Measurements from ENCODE around the gene GRIP2. TPM values are rescaled to one million over a fixed set of nuclear protein-coding genes. Genes with fewer than 3 reads are reported as not detected.

GRIP2 gene
- total and polyA plus RNA-seq, 9 of the 15 experiments (the other 6 are each of a cell fraction or from before 2014, with no cell fraction given), result 0.01 TPM; not detected in 7

GRCh38 chr3:14537590-14538450 lies 2.3 kb downstream of the GRIP2 start (continued):
- TF ChIP-seq, protein P1, sequence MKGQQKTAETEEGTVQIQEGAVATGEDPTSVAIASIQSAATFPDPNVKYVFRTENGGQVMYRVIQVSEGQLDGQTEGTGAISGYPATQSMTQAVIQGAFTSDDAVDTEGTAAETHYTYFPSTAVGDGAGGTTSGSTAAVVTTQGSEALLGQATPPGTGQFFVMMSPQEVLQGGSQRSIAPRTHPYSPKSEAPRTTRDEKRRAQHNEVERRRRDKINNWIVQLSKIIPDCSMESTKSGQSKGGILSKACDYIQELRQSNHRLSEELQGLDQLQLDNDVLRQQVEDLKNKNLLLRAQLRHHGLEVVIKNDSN (CRISPR knock-in tag; IDR thresholded peaks at IDR 0.05), result peak; percentile 97
- TF ChIP-seq ZNF717 (CRISPR knock-in tag; IDR thresholded peaks at IDR 0.05), result no peak
- TF ChIP-seq ZNF507 (tag; conservative IDR thresholded peaks at IDR 0.05), result no peak

GRCh38 chr3:14536837-14537589 lies 3.1 kb downstream of the GRIP2 start:
- no peak overlapping the region for H3K4me2 ChIP-seq (ENCODE audit: insufficient read depth, low read length)
- no peak overlapping the region for H2AFZ ChIP-seq (ENCODE audit: low read depth, low read length)
- 67% methylated on average over 12 of the region's 12 CpGs for WGBS (ENCODE audit: insufficient coverage, low coverage, missing lambda C conversion rate)
- POLR2A ChIA-PET, result no interaction called here
- peaks cover 11 to 22% of the 10 kb centered on the region in 2 experiments for H3K4me1 ChIP-seq (replicated peaks in 1 of 2; ENCODE audit: control insufficient read depth in 2 of 2, insufficient read depth in 2 of 2, low read length in 2 of 2)
- CTCF ChIA-PET (ENCODE audit: low intra/inter-chr PET ratio), result no interaction called here
- in situ Hi-C loops (cut with MboI) (no loop called here), intact Hi-C loops (cut with micrococcal nuclease) (no loop called here)
- H3K9me3 ChIP-seq (replicated peaks; ENCODE audit: control insufficient read depth, insufficient read depth, low read depth, low read length), result no peaks in the 10 kb centered on the region
- H3K9me1 ChIP-seq (ENCODE audit: control insufficient read depth, insufficient read depth, low read length), result no peaks in the 10 kb centered on the region
- DNase-seq (ENCODE audit: extremely low read depth in 1 of 4, low spot score in 3 of 4) (no peak), ATAC-seq (no peak), FAIRE-seq (no peak)
- H3K9ac ChIP-seq (ENCODE audit: insufficient read depth in 1 of 2, low read depth in 2 of 2, low read length in 2 of 2), result no peak overlapping the region
- H3K36me3 ChIP-seq (ENCODE audit: control insufficient read depth, insufficient read depth, low read length), result no peaks in the 10 kb centered on the region
- no peak overlapping the region for H3K4me3 ChIP-seq
- H3K27ac ChIP-seq (ENCODE audit: extremely low read depth, low read depth, low read length), result no peak overlapping the region
- no TSS peak for BruUV-seq (replicated peaks)
- peaks cover 0 to 13% of the 10 kb centered on the region in 2 experiments; a peak in 3 of 5 replicates for H3K27me3 ChIP-seq (ENCODE audit: control insufficient read depth in 2 of 2, insufficient read depth in 2 of 2, low read length in 2 of 2)
- H4K20me1 ChIP-seq (replicated peaks; ENCODE audit: control insufficient read depth, insufficient read depth, low read length), result no peaks in the 10 kb centered on the region
- no peaks in the 10 kb centered on the region for H3K79me2 ChIP-seq (ENCODE audit: control insufficient read depth, insufficient read depth, low read length)
- TF ChIP-seq, protein P2, sequence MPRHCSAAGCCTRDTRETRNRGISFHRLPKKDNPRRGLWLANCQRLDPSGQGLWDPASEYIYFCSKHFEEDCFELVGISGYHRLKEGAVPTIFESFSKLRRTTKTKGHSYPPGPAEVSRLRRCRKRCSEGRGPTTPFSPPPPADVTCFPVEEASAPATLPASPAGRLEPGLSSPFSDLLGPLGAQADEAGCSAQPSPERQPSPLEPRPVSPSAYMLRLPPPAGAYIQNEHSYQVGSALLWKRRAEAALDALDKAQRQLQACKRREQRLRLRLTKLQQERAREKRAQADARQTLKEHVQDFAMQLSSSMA (CRISPR knock-in tag; IDR thresholded peaks at IDR 0.05), result no peak
- TF ChIP-seq ZNF830 (CRISPR knock-in tag; IDR thresholded peaks at IDR 0.05) (no peak), ELF1 (tag; IDR thresholded peaks at IDR 0.05) (no peak), CREBBP (IDR thresholded peaks at IDR 0.05; ENCODE audit: low read depth, low read length) (no peak), SMARCA5 (IDR thresholded peaks at IDR 0.05) (peak; percentile 77; the same call in 1 of the 2 replicates), NFRKB (IDR thresholded peaks at IDR 0.05; ENCODE audit: low read depth) (no peak), RAD21 (CRISPR knock-in tag; conservative IDR thresholded peaks at IDR 0.05 in 1 of 2, IDR thresholded peaks at IDR 0.05 in 1 of 2) (no peak), ILF3 (IDR thresholded peaks at IDR 0.05; ENCODE audit: borderline replicate concordance) (no peak), POU5F1 (IDR thresholded peaks at IDR 0.05; ENCODE audit: borderline replicate concordance, low read depth, low read length, partially characterized antibody) (no peak), ARID1B (IDR thresholded peaks at IDR 0.05) (no peak), FOSL1 (tag; conservative IDR thresholded peaks at IDR 0.05) (no peak), ADNP (tag; IDR thresholded peaks at IDR 0.05) (peak; percentile 66), RBBP5 (IDR thresholded peaks at IDR 0.05; ENCODE audit: borderline replicate concordance, insufficient read depth, low read length, poor library complexity, severe bottlenecking) (no peak)
- TF ChIP-seq, protein P3, sequence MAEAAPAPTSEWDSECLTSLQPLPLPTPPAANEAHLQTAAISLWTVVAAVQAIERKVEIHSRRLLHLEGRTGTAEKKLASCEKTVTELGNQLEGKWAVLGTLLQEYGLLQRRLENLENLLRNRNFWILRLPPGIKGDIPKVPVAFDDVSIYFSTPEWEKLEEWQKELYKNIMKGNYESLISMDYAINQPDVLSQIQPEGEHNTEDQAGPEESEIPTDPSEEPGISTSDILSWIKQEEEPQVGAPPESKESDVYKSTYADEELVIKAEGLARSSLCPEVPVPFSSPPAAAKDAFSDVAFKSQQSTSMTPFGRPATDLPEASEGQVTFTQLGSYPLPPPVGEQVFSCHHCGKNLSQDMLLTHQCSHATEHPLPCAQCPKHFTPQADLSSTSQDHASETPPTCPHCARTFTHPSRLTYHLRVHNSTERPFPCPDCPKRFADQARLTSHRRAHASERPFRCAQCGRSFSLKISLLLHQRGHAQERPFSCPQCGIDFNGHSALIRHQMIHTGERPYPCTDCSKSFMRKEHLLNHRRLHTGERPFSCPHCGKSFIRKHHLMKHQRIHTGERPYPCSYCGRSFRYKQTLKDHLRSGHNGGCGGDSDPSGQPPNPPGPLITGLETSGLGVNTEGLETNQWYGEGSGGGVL (CRISPR knock-in tag; IDR thresholded peaks at IDR 0.05), result no peak

Measured in K562 (cell line).